NOMO-1 treated with DMSO at 0.1 percent for 48 hours (cell line): ENCODE results near the gene GRB14.
"Not testable (repeated sequence)": the region's sequence is repeated elsewhere in the genome, so short reads cannot be mapped to it uniquely, and the experiment has no call there.

Source experiments
- DNase-seq: peaks from one replicate; lab custom pipeline; 2025; ENCODE audit not compliant: unreplicated experiment; lab: John Stamatoyannopoulos, UW

Gene GRB14

DNA sequence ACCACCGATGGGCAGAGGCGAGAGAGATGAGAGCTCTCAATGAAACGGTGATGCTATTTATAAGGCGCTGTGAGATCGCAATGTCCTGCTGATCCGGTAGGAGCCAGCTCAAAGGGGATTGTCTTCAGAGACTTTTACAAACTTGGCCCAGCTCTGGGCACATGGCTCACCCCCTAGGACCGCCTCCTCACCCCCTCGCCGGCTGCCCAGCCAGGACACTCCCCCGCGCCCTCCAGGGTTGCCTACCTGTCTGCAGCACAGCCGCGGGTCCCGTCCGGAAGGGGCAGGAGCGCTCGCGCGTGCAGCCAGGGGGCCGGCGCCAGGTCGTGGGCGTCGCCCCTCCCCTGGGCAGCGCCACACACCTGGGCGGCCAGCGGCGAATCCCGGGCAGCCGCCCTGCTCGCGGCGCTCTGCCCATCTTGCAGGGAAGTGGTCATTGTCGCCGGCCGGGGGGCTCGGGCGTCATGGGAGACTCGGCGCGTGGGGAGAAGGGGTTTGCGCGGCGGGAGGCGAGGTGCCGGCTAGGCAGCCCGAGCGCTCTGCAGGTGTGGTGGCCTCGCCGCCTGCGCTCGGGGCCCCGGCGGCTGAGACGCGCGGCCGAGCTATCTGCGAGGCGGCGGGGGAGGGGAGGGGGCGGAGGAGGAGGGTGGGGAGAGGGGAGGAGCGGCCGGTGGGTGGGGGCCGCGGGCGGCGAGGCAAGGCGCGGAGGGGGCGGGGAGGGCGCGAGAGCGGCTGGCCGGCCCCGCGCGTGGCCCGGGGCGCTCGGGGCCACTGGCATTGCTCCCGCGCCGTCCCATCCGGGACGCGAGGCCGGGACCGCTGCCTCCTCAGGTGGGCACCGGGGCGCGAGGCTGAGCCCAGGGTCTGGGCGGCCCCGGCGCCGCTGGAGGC, at the start of gene GRB14:
Gene GRB14 (minus strand): TSS at position 610 of the 891 bp plus-strand sequence. CDS start 173 bp downstream, at position 437.
- no peak for DNase-seq

DNA sequence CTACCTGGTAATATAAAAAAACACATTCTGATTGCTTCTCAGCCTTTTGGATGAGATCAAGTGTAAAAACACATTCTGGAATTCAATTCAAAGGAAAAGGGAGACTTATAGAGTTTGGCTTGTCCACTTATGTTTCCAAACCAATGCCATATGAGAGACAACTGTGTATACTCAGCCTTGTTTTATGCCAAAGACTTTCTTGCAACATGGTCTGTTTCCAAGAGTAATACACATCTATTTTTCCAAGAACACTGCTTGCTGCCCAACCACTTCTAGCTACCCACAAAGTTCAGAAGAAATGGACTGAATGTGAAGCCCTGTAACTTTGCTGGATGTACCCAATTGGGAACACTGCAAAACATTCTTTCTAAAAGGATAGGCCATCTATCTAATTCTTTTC, 48.0 kb upstream of the GRB14 start:
- no peak for DNase-seq

DNA sequence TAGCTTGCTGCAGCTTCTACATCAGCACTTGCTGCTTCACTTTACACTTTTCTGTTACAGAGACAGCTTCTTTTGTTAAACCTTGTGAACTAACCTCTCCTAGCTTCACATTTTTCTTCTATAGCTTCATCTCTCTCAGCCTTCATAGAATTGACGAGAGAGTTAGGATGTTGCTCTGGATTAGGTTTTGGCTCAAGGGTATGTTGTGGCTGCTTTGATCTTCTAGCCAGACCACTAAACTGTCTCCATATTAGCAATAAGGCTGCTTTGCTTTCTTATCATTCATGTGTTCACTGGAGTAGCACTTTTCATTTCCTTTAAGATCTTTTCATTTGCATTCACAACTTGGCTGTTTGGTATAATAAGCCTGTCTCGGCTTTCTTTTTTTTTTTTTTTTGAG, 46.3 kb upstream of the GRB14 start:
- DNase-seq: no peak

DNA sequence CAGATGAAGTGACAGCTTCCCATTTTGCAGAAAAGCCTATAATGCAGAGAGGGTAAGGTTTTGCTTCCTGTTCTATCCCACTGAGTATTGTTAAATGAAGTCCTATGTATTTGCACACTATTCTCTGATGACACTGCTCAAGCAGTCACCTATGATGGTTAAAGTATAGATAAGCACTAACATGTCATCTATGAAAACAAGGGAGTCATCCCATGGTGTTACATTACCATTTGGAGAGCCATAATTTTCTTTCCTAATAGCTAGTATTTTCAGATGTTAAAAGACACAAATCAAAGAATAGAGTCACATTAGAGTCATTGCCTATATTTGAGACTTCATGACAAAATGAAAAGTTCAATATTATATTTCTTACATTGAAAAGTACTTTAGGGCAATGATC, 42.8 kb upstream of the GRB14 start:
- no peak for DNase-seq

DNA sequence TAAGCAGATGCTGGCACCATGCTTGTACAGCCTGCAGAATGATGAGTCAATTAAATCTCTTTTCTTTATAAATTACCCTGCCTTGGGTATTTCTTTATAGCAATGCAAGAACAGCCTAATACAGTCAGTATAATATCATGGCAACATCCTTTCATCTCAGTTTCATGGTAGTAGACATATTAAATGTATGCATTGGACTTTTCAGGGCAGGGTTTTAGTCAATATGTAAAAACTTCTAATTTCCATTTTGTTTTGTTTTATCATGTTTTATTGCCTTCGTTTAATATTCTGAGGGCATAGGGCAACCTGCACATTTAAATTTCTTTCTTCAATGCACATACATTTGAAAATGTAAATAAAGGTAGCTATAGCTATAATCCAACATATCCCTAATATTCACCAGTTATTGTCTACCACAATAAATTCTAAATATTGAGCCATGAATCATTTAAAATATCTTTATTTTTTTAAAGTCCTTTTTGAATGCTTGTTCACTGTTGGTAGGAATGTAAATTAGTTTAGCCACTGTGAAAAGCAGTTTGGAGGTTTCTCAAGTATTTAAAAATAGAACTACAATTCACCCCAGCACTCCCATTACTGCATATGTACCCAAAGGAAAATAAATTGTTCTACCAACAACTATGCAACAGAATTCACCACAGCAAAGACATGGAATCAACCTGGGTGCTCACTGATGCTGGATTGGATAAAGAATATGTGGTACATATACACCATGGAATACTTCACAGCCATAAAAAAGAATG, 41.8 kb upstream of the GRB14 start:
- DNase-seq: no peak

DNA sequence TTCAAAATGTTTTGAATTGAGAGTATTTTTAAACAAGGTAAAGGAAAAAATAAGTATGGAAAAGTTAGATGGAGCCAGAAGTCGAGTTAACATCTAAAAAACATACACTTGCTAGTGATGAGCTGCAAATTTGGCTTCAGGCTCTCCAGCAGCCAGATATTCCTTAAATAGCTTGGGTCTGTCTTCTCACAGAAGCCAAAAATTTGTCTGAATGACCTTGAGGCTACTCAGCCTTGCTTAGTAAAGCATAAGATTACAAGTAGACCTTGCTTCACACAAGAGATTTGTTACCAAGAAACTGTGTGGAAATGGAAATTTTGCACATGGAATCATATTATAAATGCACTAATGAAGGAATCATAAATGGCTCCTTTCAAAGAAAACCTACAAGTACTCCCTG, 40.8 kb upstream of the GRB14 start:
- no peak for DNase-seq

DNA sequence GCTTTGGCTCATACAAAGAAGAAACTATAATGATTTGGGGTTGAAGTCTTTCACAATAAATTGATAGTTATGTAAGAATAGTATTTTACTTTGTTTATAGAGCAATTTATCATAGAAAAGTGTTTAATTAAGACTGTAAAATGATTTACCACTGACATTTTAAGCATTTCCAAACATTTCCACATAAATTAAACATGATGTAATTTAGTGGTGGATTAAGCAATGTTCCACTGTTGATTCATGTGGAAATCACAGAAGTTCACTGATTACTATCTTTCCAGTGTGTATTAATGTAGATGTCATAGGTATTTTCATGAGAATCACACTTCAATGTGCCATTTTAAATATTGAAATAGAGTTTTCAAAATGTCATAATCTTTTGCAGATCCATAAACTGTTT, 40.1 kb upstream of the GRB14 start:
- no peak for DNase-seq

DNA sequence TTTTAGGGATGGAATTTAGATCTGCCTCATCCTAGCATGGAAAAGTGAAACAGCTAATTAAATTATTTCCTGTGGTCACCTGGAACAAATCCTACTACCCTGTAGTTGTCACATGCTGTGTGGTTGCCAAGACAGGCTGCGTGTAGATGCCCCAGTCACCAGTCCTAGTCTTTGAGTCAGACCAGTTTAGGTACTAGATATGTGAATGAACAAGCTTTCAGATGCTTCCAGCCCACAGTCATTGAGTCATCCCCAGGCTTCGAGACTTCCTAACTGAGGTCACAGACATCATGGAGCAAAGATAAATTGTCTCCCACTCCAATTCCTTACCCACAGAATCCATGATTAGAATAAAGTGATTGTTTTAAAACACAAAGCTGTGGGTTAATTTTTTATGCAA, 35.8 kb upstream of the GRB14 start:
- no peak for DNase-seq

DNA sequence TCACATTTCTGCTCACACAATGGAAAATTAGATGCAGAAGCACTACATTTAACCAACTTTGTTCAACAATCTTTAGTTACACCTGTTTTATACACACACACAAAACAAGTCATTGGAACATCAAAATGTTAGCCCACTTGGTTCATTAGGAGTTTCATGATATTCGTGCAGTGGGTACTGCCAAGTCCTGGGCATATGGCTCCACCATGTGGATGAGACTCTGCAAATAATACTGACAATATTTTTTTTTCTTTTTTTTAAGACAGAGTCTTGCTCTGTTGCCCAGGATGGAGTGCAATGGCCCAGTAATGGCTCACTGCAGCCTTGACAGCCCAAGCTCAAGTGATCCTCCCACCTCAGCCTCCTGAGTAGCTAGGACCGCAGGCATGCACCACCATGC, 34.5 kb upstream of the GRB14 start:
- no peak for DNase-seq

DNA sequence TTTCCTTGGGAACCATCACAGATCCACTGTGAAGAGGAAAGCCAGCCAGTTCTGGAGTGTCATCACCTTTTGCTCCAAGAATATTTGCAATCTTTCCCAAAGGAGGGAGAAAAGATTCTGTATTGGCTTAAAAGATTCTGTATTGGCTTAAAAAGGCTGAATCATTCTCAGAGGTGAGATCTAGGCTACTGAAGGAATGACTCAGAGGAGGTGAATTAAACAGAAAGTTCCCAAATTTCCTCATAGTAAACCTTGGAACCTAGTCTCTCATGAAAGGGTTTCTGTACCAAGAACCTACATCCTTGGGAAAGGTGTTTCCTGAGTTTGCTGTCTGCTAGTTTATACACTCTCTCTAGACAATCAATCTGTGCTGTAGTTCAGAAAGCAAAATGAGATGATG, 34.1 kb upstream of the GRB14 start:
- no peak for DNase-seq

DNA sequence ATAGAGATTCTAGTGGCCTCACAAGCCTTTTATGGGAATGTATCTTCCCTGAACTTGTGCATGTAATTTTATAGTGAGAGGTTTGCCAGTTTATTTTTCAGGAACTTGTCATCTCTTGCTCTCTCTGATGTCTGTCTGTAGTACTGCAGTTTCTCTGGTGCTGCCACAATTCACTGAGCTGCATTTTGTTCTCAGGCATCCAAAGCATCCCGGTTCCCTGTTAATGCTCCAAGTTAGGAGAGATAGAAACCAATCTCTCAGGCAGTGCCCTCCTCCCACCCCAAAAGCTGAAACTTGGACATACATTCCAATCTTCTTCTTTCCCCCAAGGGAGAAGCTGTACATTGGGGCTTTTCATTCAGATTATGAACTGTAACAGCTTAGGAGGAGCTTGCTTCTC, 30.1 kb upstream of the GRB14 start:
- DNase-seq: no peak

DNA sequence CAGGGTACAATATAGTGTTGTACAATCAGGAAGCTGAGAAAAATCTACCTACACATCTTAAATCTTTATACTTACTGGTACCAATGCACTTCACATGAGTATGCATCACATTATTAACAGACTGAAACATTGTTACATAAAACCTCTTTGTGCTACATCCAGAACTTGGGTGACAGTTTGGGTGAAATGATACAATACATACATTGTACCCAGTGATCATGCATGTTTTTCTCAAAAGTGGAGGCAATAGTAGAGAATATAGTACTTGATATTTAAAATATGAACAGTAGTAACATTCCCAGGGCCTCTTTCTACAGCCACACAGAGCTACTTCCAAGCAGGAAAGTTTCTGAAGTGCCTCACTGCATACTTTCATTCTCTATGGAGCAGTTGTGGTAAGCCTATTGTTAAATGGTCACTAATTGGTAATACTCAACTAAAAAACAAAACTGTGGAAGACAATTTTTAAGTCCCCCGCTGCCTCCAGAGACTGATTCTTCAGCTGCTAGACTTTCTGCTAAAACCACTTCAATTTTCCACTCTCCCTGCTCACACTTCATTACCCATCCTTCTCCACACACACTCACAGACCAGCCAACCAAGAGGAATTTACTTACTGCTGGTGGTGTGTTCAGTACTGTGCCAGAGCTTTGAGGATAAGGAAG, 22.9 kb upstream of the GRB14 start:
- DNase-seq: no peak

DNA sequence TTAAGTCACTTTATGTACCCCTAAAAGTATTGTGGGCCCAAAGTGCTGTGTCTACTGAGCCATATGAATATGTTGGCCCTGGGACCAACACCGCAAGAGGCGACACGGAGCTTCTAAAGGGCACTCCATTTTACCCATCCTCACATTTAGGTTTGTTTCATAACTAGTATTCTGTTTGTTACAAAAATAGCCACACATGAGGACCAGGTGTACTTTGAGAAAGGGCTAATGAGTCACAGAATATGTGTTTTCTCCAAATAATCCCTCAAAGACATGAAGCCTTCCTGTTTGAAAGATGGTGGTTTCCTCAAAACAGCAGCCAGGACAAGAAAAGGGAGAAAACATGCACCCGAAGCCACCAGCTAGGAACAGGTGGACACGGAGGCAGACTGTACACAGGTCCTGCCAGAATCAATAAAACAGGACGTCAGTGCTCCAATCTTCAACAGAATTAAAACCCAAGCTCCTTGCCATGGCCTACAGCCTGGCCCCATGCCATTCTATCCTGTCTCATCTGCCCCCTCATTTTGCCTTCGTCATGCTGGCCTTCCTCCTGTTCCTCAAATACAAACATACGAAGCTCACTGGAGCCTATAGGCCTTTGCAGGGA, 21.8 kb upstream of the GRB14 start:
- no peak for DNase-seq

DNA sequence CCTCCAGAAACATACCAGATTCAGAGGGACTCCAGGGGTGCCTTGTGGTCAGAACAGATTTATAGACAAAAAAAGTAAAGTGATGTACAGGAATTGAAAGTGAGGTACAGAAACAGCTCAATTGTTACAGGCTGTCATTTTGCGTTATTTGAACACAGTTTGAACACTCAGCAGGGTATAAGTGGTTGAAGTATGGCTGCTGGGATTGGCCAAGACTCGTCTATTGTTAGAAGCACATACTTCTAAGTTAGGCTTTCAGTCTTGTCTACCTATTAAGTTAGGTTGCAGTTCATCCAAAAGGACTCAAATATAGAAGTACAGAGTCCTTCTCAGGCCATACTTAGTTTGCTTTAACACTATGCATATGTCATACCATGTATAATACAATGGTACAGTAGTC, 21.0 kb upstream of the GRB14 start:
- DNase-seq: no peak

DNA sequence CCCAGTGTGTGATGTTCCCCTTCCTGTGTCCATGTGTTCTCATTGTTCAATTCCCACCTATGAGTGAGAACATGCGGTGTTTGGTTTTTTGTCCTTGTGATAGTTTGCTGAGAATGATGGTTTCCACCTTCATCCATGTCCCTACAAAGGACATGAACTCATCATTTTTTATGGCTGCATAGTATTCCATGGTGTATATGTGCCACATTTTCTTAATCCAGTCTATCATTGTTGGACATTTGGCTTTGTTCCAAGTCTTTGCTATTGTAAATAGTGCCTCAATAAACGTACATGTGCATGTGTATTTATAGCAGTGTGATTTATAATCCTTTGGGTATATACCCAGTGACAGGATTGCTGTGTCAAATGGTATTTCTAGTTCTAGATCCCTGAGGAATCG, 7.0 kb upstream of the GRB14 start:
- DNase-seq: not testable (repeated sequence)

DNA sequence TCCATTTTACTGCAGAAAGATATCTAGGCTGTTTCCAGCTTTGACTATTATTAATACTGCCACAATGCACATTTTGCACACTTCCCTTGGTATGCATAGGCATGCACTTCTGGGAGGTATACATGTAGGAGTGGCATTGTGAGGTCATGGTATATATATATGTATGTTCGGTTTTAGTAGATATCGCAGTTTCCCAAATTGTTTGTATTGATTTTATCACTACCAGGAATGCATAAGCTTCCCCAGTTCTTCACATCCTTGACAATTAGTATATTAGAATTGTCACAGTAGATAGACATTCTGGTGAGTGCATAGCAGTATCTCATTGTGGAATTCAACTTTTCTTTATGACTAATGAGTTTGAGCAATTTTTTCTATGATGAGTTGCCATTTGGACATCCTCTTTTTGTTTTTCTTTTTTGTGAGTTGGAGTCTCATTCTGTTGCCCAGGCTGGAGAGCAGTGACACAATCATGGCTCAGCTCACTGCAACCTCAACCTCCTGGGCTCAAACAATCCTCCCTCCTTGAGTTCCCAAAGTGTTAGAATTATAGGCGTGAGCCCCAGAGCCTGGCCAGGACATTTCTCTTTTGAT, 4.2 kb upstream of the GRB14 start:
- DNase-seq: no peak

DNA sequence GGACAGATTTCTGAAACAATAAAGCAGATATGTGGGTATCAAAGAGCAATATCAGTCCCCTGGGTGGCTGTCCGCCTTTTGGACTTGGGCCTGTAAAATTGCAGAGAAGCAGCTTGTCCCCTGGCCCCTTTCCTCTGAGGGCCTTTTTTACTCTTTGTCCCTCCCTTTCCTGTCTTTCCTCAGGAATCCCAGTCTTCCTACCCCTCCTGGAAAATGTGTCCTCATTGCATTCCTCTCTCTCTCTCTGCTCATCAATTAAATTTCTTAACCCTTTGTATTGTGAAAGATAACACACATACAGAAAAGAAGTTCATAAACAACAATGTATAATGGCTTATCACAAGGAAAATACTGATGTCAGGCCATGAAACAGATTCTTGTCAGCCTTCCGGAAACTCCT, 3.0 kb upstream of the GRB14 start:
- DNase-seq: no peak

DNA sequence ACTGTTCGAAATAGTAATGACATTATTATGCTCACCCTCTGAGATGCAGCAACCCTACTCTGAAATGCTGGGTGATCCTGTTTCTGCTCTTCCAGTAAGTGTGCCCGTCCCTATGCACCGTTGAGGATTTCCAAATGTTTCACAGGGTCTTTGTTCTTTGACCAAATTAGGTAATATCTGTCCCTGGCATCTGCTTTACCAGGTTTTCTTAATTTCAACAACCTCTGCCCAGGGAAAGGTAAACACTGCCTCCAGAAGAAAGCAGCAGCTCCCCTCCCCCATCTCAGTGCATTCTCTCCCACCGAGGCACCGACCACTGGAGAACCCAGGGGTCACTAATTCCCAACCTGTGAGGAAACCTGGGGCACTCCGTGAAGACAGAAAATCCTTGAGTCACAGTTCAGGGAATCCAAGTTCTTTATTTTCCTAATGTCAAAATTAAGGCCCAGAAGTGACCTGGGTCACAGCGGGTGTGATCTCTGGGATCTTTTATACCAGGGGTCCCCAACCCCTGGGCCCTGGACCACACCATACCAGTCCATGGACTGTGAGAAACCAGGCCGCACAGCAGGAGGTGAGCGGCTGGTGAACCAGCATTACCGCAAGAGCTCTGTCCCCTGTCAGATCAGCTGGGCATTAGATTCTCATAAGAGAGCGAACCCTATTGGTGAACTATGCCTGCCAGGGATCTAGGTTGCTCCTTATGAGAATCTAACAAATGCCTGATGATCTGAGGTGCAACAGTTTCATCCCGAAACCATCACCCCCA, 1.2 kb upstream of the GRB14 start:
- DNase-seq: no peak

DNA sequence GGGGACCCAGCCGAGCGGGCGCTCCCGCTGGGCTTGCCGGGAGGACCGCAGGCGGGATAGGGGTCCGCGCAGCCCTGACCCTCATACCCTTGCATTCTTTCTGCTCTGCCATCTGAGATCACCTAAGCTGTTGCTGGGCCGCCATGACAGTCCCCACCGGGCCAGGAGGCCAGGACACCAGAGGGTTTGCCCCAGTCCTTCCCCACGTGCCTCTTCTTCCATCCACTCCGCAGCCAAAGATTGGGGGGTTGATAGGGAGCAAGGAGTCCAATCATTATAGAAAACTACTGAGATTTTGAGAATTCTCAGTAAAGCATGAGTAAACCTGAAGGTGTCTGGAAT, 453 bp upstream of the GRB14 start:
- DNase-seq: no peak

DNA sequence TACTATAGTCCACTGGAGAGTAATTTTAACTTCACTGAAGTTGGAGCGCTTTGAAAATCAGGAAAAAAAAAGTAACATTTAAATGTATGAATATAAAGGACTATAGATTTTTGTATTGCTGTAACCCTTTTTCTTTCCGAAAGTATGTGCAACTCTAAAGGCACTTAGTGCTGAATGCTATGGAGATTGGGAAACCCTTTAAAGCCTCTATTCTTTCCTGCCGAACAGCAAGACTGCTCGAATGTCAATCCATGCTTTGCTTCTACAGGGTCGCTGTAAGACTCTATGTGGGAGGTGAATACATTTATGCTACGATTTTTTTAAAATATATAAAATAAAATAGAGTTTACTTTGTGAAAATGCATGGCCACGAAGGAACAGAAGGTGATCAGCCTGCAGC, 825 bp downstream of the GRB14 start:
- no peak for DNase-seq
